Skeletal muscle satellite cell (primary cell): ENCODE results near the gene BCAS3.
A peak's percentile ranks its signal among the peaks of the same experiment; 100 is the strongest.

Experiments used
- H3K27me3 ChIP-seq: 2 replicates; pipeline ENCODE4 v1.7.0; 2013; ENCODE audit warnings: low read length; ENCODE audit not compliant: control insufficient read depth, insufficient read depth
- H3K36me3 ChIP-seq: 2 replicates; pipeline ENCODE4 v1.7.0; 2013; ENCODE audit warnings: mild to moderate bottlenecking, control low read depth, low read length; ENCODE audit not compliant: insufficient read depth
- H3K4me1 ChIP-seq: 2 replicates; pipeline ENCODE4 v1.7.0; 2013; ENCODE audit warnings: low read length; ENCODE audit not compliant: control insufficient read depth, insufficient read depth
- H3K4me2 ChIP-seq: 2 replicates; pipeline ENCODE4 v1.7.0; 2013; ENCODE audit warnings: mild to moderate bottlenecking, low read length
- H3K4me3 ChIP-seq: 2 replicates; pipeline ENCODE4 v1.7.0; 2013; ENCODE audit warnings: low read length
- H3K9ac ChIP-seq: 2 replicates; pipeline ENCODE4 v1.7.0; 2013; ENCODE audit warnings: mild to moderate bottlenecking, low read depth, low read length, moderate library complexity
- H3K9me3 ChIP-seq: replicated peaks from 2 replicates; pipeline ENCODE4 v1.7.0; 2013; ENCODE audit warnings: mild to moderate bottlenecking, control low read depth, low read length

BCAS3 gene

GRCh38 chr17:61335105-61335844 is 657.6 kb downstream of the BCAS3 start:
- Histone ChIP-seq H3K4me1 (peaks cover 52% of the 10 kb centered on the region), H3K4me3 (no peak overlapping the region), H3K9ac (no peak overlapping the region), H3K4me2 (no peak overlapping the region), H3K36me3 (no peaks in the 10 kb centered on the region), H3K27me3 (no peaks in the 10 kb centered on the region), H3K9me3 (no peaks in the 10 kb centered on the region)

DNA sequence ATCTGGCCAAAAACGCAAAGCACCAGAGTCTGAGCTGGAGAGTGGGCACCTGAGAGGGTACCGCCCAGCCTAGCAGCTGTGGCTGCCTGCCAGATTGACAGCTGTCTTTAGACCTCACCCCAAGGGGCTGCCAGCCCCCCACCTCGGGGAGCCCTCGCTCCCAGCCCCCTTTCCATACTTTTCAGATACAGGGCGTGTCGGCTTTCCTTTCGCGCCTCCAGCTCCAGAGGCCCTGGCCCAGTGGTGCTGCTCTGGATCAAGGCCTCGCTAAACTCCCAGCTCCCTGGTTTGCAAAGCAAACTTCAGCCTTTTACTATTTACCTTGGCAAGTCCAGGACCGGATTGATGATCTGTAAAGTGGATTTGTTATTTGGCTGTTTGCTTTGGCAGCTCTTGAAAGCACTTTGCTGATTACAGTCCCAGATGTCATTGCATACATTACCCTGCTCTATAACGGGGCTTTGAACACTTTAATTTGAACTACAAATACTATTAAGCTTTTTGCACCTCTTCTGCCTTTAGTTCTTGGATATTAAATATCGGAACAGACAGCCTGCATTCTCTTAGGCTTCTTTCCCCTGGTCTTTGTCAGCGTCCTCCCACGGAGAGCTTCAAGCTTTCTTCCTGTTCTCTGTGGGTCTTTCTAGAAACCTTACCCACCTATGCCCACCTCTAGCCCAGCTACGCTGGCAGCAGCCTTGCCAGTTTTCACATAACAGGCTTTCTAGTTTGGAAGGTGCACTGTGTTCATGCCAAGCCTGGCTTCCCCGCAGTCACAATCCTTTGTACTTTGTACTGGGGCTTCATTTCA is 658.4 kb downstream of the BCAS3 start:
- Histone ChIP-seq H3K4me1 (peaks cover 60% of the 10 kb centered on the region), H3K9me3 (no peaks in the 10 kb centered on the region), H3K9ac (no peak overlapping the region), H3K36me3 (no peaks in the 10 kb centered on the region), H3K4me3 (no peak overlapping the region), H3K4me2 (no peak overlapping the region), H3K27me3 (no peaks in the 10 kb centered on the region)

DNA sequence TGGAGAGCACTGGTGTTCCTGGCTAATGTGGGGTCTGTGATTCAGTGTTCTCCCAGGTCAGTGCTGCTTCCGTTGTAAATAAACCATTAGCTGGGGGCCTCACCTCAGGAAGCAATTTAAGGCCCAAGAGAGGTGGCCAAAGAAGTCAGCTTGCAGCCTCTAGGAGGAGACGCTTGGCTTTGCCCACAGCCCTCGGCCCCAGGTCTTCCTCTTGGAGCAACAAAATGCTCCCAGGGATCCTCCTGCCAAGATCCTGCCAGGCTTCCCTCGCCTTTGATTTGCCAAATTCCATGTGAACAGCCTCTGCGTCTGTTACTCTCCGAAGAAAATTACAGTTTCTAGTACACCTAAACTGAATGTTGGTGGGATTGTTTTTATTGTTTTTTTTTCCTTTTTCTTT is 659.6 kb downstream of the BCAS3 start:
- Histone ChIP-seq H3K27me3 (no peaks in the 10 kb centered on the region), H3K4me1 (peaks cover 60% of the 10 kb centered on the region), H3K4me3 (no peak overlapping the region), H3K9me3 (no peaks in the 10 kb centered on the region), H3K36me3 (no peaks in the 10 kb centered on the region), H3K9ac (peak overlapping the region; percentile 70), H3K4me2 (peak overlapping the region; percentile 46)

DNA sequence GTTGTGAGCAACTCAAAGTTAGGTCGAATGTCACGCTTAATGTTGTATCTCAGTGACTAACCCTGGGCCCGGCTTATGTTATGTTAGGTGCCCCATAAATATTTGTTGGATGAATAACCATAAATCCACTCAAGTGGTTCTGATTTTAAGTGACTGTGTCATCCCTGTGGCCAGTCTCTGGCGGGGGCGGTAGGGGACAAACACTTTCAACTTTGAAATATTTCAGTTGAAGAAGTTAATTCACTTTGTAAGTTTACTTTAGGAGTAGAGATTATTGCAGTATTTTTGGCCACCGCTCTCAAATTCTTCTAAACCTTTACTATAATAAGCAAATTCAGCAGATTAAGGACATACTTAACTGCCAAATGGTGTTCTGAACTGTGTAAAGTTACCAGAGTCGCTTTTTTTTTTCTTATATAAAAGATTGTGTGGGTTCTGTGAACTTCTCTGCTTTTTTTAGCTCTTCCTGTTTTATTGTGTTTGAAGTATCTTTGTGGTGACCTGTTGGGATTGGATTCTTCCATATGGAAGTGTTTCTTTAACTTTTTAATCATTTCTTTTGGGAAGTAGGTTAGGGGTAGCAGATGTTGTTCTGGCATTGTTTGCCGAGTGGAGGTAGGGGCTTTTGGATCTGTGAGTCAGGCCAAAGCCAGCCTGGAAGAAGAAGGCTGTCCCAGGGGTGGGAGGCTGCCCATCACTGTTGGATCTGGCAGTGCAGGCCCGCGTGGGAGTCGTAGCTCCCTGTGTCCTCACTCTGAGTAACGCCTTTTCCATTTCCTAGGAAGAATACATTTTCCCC is 660.5 kb downstream of the BCAS3 start:
- Histone ChIP-seq H3K9ac (peak overlapping the region; percentile 77), H3K27me3 (no peaks in the 10 kb centered on the region), H3K36me3 (no peaks in the 10 kb centered on the region), H3K9me3 (no peaks in the 10 kb centered on the region), H3K4me3 (peak overlapping the region; percentile 18), H3K4me2 (peak overlapping the region; percentile 68), H3K4me1 (peaks cover 60% of the 10 kb centered on the region)

GRCh38 chr17:61338874-61339478 is 661.3 kb downstream of the BCAS3 start:
- Histone ChIP-seq H3K4me1 (peaks cover 60% of the 10 kb centered on the region), H3K27me3 (no peaks in the 10 kb centered on the region), H3K9me3 (no peaks in the 10 kb centered on the region), H3K36me3 (no peaks in the 10 kb centered on the region), H3K4me2 (peak overlapping the region; percentile 68), H3K9ac (peak overlapping the region; percentile 77), H3K4me3 (peak overlapping the region; percentile 18)

DNA sequence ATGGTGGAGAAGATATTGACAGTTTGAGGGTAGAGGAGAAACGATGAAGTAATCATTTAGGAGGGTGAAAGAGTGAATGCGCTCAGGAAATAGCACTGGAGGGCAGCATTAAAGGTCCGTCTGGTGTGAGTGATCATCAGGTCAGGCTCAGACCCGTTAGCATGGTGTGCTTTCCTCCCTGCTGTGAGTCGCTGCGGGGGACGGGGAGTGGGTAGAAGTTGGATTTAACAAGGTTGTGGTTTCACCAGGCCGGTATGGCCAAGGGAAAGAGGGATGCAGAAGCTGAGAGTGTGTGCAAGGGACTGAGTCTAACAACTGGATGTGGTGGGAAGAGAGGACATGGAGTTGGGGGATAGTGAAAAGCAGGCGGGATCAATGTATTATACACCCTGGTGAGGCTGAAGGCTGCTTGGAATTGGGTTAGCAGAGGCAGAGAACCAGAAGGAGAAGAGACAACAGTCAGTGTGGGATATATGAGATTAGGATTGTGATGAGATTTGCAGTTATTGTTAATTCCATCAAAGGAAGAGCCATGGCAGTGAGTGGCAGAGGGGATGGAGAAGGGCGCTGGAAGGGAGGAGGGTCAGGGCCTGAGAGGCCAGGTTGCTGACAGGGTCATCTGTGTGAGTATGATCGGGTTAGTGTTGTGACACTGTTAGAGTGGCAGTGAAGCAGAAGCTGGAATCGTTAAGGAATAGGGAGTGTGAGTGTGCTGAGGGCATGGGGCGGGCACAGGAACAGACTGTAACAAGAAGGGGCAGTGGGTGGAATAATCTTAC is 663.0 kb downstream of the BCAS3 start:
- H3K36me3 ChIP-seq = no peaks in the 10 kb centered on the region

DNA sequence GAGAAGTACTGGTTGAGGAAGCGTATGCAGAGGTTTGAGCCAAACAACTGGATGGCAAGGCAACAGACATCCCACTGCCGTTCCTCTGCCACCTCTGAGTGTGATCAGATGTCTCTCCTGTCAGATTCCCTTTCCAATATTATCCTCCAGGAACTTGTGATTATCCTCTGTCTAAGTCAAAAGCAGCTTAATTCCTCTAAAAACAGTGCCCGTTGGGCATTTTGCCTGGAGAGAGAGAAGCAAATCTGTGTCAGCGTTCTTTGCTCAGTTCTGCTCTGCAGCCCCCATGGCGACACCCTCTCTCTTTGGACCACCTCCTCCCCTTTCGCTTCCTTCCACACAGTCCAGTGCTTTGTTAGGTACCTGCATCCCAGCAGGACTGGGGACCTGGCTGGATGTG is 665.9 kb downstream of the BCAS3 start:
- Histone ChIP-seq H3K9me3 (no peaks in the 10 kb centered on the region), H3K27me3 (no peaks in the 10 kb centered on the region), H3K4me2 (no peak overlapping the region), H3K36me3 (no peaks in the 10 kb centered on the region), H3K9ac (no peak overlapping the region), H3K4me1 (peaks cover 24% of the 10 kb centered on the region), H3K4me3 (no peak overlapping the region)

More for the DNA sequence above, 663.0 kb downstream of the BCAS3 start:
- no peak overlapping the region for H3K4me3 ChIP-seq
- H3K4me1 ChIP-seq = peaks cover 51% of the 10 kb centered on the region
- no peak overlapping the region for H3K9ac ChIP-seq
- H3K27me3 ChIP-seq = no peaks in the 10 kb centered on the region
- no peak overlapping the region for H3K4me2 ChIP-seq
- H3K9me3 ChIP-seq = no peaks in the 10 kb centered on the region

GRCh38 chr17:61345061-61345460 is 667.4 kb downstream of the BCAS3 start:
- Histone ChIP-seq H3K9ac (no peak overlapping the region), H3K27me3 (no peaks in the 10 kb centered on the region)

DNA sequence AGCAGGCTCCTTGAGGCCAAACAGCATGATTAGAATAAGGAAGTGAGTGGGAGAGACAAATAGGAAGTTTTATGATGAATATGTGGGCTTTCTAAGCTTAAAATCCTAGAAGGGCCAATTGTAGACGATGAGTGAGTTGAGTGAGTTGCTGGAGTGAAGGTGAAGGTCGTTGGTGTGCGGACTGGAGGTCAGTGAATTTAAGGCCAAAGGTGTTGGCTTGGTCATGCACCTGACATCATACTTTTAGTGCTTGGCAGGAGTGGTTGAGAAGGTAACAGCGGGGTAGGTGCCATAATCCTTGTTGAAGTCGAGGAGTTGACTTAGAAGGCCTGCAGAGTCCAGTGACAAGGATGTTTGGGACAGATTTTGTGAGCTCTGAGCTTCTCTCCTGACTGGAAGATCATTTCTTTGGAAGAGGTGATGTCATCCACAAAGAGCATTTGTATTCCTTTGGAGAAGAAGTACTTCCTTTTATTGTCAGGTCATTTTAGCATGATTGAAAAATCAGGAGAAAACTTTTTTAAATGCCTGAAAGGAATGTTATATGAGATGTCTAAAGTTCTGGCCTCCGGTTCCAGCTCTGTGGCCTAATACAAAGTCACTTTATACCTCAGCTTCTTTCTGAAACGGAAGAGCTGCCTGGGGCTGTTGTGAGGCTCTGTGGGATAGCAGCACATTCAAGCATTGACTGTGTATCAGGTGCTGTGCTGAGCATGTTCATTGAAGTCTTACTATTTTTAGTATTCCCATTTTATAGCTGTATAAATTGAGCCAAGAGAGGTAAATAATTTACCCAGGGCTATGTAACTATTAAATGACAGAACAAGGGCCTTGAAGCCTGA is 668.4 kb downstream of the BCAS3 start:
- Histone ChIP-seq H3K4me3 (no peak overlapping the region), H3K4me2 (no peak overlapping the region), H3K9me3 (no peaks in the 10 kb centered on the region), H3K9ac (no peak overlapping the region), H3K27me3 (no peaks in the 10 kb centered on the region), H3K4me1 (peaks cover under 1% of the 10 kb centered on the region), H3K36me3 (no peaks in the 10 kb centered on the region)

More at GRCh38 chr17:61345061-61345460, 667.4 kb downstream of the BCAS3 start:
- Histone ChIP-seq H3K4me3 (no peak overlapping the region), H3K36me3 (no peaks in the 10 kb centered on the region), H3K4me2 (no peak overlapping the region), H3K9me3 (no peaks in the 10 kb centered on the region), H3K4me1 (peaks cover 9% of the 10 kb centered on the region)

GRCh38 chr17:61349350-61349749 is 671.7 kb downstream of the BCAS3 start:
- no peak overlapping the region for H3K4me2 ChIP-seq

More at GRCh38 chr17:61349350-61349749, 671.7 kb downstream of the BCAS3 start:
- Histone ChIP-seq H3K4me3 (no peak overlapping the region), H3K36me3 (no peaks in the 10 kb centered on the region), H3K4me1 (peaks cover 26% of the 10 kb centered on the region), H3K9ac (no peak overlapping the region), H3K9me3 (no peaks in the 10 kb centered on the region), H3K27me3 (no peaks in the 10 kb centered on the region)
